Fibroblast of the aortic adventitia (primary cell): ENCODE data around the gene MUC22. TPM values are rescaled to one million over a fixed set of nuclear protein-coding genes. Genes with fewer than 3 reads are reported as not detected.
A peak's percentile ranks its signal among the peaks of the same experiment; 100 is the strongest.

Experiments
- DNase-seq: peaks from one replicate; pipeline ENCODE4 v3.0.0-alpha.2; 2010; ENCODE audit warnings: low read depth
- H3K4me3 ChIP-seq: 2 replicates; pipeline ENCODE4 v1.5.1; 2011; ENCODE audit warnings: low read depth, mild to moderate bottlenecking, control low read depth, low read length, moderate library complexity
- CTCF ChIP-seq: IDR thresholded peaks from 2 replicates; pipeline ENCODE4 v1.5.1; 2011; ENCODE audit warnings: mild to moderate bottlenecking, low read length, control low read depth, inconsistent platforms; ENCODE audit not compliant: insufficient read depth
- total RNA-seq: library from RNA; depleted of rRNA; stranded (reverse); fragments of >200 nt; gene quantifications from 2 replicates; pipeline ENCODE4 v1.2.3, GENCODE V29; 2012; ENCODE audit warnings: low replicate concordance

Gene MUC22
- not detected in 2 replicates for total RNA-seq

- TF ChIP-seq CTCF: no peak
- H3K4me3 ChIP-seq: no peak within 1 kb of the TSS
Measured at GRCh38 chr6:31010393-31011060, at the start of gene MUC22. TSS of gene MUC22 (plus strand) at chr6:31010474. CDS start at chr6:31010707, 233 bp downstream.

GRCh38 chr6:30960907-30961673 is 49.2 kb upstream of the MUC22 start:
- DNase-seq: peak; percentile 33
- TF ChIP-seq CTCF: no peak
- H3K4me3 ChIP-seq: no peak overlapping the region

More at GRCh38 chr6:31010393-31011060, at the start of gene MUC22:
- peak; percentile 39 for DNase-seq

GRCh38 chr6:30962716-30963115 is 47.6 kb upstream of the MUC22 start:
- H3K4me3 ChIP-seq: no peak overlapping the region

DNA sequence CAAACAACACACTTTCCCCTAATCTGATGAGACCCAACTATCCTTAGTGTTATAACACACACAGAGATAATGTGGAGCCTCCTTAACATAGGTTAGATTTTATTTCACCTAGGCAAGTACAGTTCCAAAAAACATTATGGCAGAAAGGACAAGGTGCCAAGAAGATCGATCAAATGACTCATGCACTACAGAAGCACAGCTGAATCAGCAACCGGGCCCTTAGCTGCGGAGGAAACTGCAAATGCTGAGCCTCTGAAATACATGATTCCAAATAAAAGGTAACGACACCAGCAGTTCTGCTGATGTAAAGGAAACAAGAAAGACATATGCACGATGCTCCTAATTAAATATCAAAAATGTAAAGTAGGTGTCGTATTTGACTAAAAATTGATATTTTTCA is 46.6 kb upstream of the MUC22 start:
- no peak for TF ChIP-seq CTCF
- no peak for DNase-seq
- H3K4me3 ChIP-seq: no peak overlapping the region

More at GRCh38 chr6:30962716-30963115, 47.6 kb upstream of the MUC22 start:
- no peak for TF ChIP-seq CTCF
- DNase-seq: no peak

DNA sequence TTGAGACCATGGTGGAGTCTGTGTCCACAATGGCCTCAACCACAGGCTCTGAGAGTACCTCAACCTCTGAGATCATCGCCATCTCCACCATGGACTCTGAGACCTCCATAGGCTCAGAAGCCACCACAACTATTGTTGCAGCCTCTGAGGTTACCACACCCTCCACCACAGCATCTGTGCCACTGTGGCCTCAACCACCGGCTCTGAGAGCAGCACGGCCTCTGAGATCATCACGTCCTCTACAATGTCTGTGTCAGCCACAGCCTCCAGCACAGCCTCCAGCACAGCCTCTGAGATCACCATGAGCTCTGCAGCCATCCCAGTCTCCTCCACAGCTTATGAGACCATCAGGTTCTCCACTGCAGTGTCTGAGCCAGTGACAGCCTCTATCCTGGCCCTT is 46.2 kb upstream of the MUC22 start:
- TF ChIP-seq CTCF: no peak
- no peak for DNase-seq
- H3K4me3 ChIP-seq: no peak overlapping the region

DNA sequence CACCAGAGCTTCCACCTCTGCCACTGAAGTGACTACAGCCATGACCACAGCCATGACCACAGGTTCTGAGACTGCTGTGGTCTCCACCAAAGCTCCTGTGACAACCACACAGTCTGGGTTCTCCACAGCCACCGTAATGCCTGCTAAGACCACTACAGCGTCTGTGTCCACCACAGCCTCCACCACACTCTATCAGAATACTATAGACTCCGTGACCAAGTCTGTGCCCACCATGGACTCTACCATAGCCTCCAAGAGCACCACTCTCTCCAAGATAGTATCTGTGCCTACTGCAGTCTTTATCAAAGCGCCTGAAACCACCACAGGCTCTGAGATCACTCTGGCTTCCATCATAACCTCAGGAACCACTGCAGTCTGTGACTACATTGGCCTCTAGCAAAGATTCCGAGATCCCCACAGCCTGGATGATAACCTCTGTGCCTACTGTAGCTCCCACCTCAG is 45.1 kb upstream of the MUC22 start:
- no peak for TF ChIP-seq CTCF
- H3K4me3 ChIP-seq: no peak overlapping the region
- no peak for DNase-seq
